Glutamatergic neuron (in vitro differentiated cells): ENCODE data around the gene ZNF644. TPM values are rescaled to one million over a fixed set of nuclear protein-coding genes. Genes with fewer than 3 reads are reported as not detected.
"Not testable (repeated sequence)": the region's sequence is repeated elsewhere in the genome, so short reads cannot be mapped to it uniquely, and the experiment has no call there.

ENCODE experiments used
- DNase-seq: peaks from one replicate; pipeline ENCODE4 v3.0.0; 2022
- H3K27ac Mint-ChIP-seq: one replicate; pipeline ENCODE4 v1.8.0; 2020; ENCODE audit warnings: mild to moderate bottlenecking, mixed read lengths, inconsistent platforms; ENCODE audit not compliant: unreplicated experiment
- H3K27me3 Mint-ChIP-seq: one replicate; pipeline ENCODE4 v1.8.0; 2020; ENCODE audit warnings: mild to moderate bottlenecking, moderate library complexity, mixed read lengths, inconsistent platforms; ENCODE audit not compliant: unreplicated experiment
- H3K36me3 Mint-ChIP-seq: one replicate; pipeline ENCODE4 v1.8.0; 2020; ENCODE audit warnings: mild to moderate bottlenecking, mixed read lengths, inconsistent platforms; ENCODE audit not compliant: unreplicated experiment
- H3K4me1 Mint-ChIP-seq: one replicate; pipeline ENCODE4 v1.8.0; 2020; ENCODE audit warnings: mild to moderate bottlenecking, low read depth, mixed read lengths, inconsistent platforms; ENCODE audit not compliant: unreplicated experiment
- H3K4me3 Mint-ChIP-seq: one replicate; pipeline ENCODE4 v1.8.0; 2020; ENCODE audit warnings: mild to moderate bottlenecking, mixed read lengths, inconsistent platforms; ENCODE audit not compliant: unreplicated experiment
- H3K9me3 Mint-ChIP-seq: one replicate; pipeline ENCODE4 v1.8.0; 2020; ENCODE audit warnings: mild to moderate bottlenecking, moderate library complexity, mixed read lengths, inconsistent platforms; ENCODE audit not compliant: unreplicated experiment
- CTCF ChIP-seq: fragments of 200-600 bp; sonication (generic); IDR thresholded peaks from one replicate; pipeline ENCODE4 v1.5.0; 2021; ENCODE audit not compliant: partially characterized antibody, unreplicated experiment
- total RNA-seq: library from RNA; stranded (reverse); fragmentation: NEBNext Ultra II Directional; extraction: Animal tissue kit (Norgen Biotek cat#: 25700); gene quantifications from one replicate; pipeline ENCODE4 v1.2.1, GENCODE V29; 2021; ENCODE audit not compliant: unreplicated experiment

Gene ZNF644
- total RNA-seq, 1 donor from 2014 or later = 76.6 TPM

GRCh38 chr1:91059157-91059556 is 37.3 kb upstream of the ZNF644 start:
- H3K36me3 Mint-ChIP-seq = no peaks in the 10 kb centered on the region
- no peaks in the 10 kb centered on the region for H3K9me3 Mint-ChIP-seq
- no peaks in the 10 kb centered on the region for H3K4me1 Mint-ChIP-seq
- H3K27me3 Mint-ChIP-seq = no peaks in the 10 kb centered on the region
- TF ChIP-seq CTCF = no peak
- H3K27ac Mint-ChIP-seq = no peak overlapping the region
- DNase-seq = no peak
- no peak overlapping the region for H3K4me3 Mint-ChIP-seq

GRCh38 chr1:91057784-91058183 is 35.9 kb upstream of the ZNF644 start:
- no peaks in the 10 kb centered on the region for H3K9me3 Mint-ChIP-seq
- no peaks in the 10 kb centered on the region for H3K36me3 Mint-ChIP-seq
- H3K27ac Mint-ChIP-seq = no peak overlapping the region
- no peak for TF ChIP-seq CTCF
- no peaks in the 10 kb centered on the region for H3K4me1 Mint-ChIP-seq
- no peak overlapping the region for H3K4me3 Mint-ChIP-seq
- DNase-seq = no peak
- no peaks in the 10 kb centered on the region for H3K27me3 Mint-ChIP-seq

GRCh38 chr1:91054780-91055481 is 33.1 kb upstream of the ZNF644 start:
- Mint-ChIP-seq H3K27me3 (no peaks in the 10 kb centered on the region), H3K9me3 (no peaks in the 10 kb centered on the region), H3K27ac (no peak overlapping the region), H3K4me3 (no peak overlapping the region), H3K4me1 (no peaks in the 10 kb centered on the region), H3K36me3 (no peaks in the 10 kb centered on the region)
- no peak for DNase-seq
- no peak for TF ChIP-seq CTCF

GRCh38 chr1:91053630-91054029 is 31.8 kb upstream of the ZNF644 start:
- no peak overlapping the region for H3K27ac Mint-ChIP-seq
- DNase-seq = no peak
- no peaks in the 10 kb centered on the region for H3K4me1 Mint-ChIP-seq
- H3K36me3 Mint-ChIP-seq = no peaks in the 10 kb centered on the region
- no peak for TF ChIP-seq CTCF
- no peaks in the 10 kb centered on the region for H3K27me3 Mint-ChIP-seq
- no peaks in the 10 kb centered on the region for H3K9me3 Mint-ChIP-seq
- no peak overlapping the region for H3K4me3 Mint-ChIP-seq

- not testable (repeated sequence) for H3K4me3 Mint-ChIP-seq, H3K4me1 Mint-ChIP-seq, H3K27me3 Mint-ChIP-seq, DNase-seq, H3K27ac Mint-ChIP-seq, H3K36me3 Mint-ChIP-seq, H3K9me3 Mint-ChIP-seq
Observed at GRCh38 chr1:91049551-91049950, 27.7 kb upstream of the ZNF644 start.
